Mesothelial cell of epicardium (in vitro differentiated cells): ENCODE measurements around the gene SLF2. TPM values are rescaled to one million over a fixed set of nuclear protein-coding genes. Genes with fewer than 3 reads are reported as not detected.
A peak's percentile ranks its signal among the peaks of the same experiment; 100 is the strongest.

ENCODE experiments used
- DNase-seq, 2 experiments: peaks; one replicate each; pipeline ENCODE4 v3.0.0; 2021; ENCODE audit warnings: low spot score in 2 of 2; ENCODE audit not compliant: unreplicated experiment in 2 of 2
- H3K27ac Mint-ChIP-seq: 2 replicates; pipeline ENCODE4 v1.8.0; 2021; ENCODE audit warnings: mixed read lengths
- H3K27me3 Mint-ChIP-seq: 2 replicates; pipeline ENCODE4 v1.8.0; 2021; ENCODE audit warnings: low read depth, mixed read lengths
- H3K36me3 Mint-ChIP-seq: 2 replicates; pipeline ENCODE4 v1.8.0; 2021; ENCODE audit warnings: mixed read lengths
- H3K4me1 Mint-ChIP-seq: 2 replicates; pipeline ENCODE4 v1.8.0; 2021; ENCODE audit warnings: mixed read lengths
- H3K4me3 Mint-ChIP-seq: 2 replicates; pipeline ENCODE4 v1.8.0; 2021; ENCODE audit warnings: mild to moderate bottlenecking, moderate library complexity, mixed read lengths
- H3K9me3 Mint-ChIP-seq: 2 replicates; pipeline ENCODE4 v1.8.0; 2021; ENCODE audit warnings: mixed read lengths
- CTCF ChIP-seq: fragments of 200-600 bp; sonication (generic); IDR thresholded peaks from one replicate; pipeline ENCODE4 v1.5.0; 2021; ENCODE audit warnings: antibody characterized with exemption; ENCODE audit not compliant: unreplicated experiment
- total RNA-seq: library from RNA; stranded (reverse); gene quantifications from 3 replicates; pipeline ENCODE4 v1.2.1, GENCODE V29; 2021

The SLF2 gene
- total RNA-seq, 1 donor from 2014 or later: 35.5 TPM

GRCh38 chr10:100987685-100988049 is 74.9 kb downstream of the SLF2 start:
- Mint-ChIP-seq H3K36me3 (peaks cover 14% of the 10 kb centered on the region), H3K27me3 (no peaks in the 10 kb centered on the region), H3K4me1 (peaks cover 24% of the 10 kb centered on the region), H3K9me3 (no peaks in the 10 kb centered on the region), H3K4me3 (peak overlapping the region; percentile 97), H3K27ac (peak overlapping the region; percentile 97)
- DNase-seq: no peak
- no peak for TF ChIP-seq CTCF

DNA sequence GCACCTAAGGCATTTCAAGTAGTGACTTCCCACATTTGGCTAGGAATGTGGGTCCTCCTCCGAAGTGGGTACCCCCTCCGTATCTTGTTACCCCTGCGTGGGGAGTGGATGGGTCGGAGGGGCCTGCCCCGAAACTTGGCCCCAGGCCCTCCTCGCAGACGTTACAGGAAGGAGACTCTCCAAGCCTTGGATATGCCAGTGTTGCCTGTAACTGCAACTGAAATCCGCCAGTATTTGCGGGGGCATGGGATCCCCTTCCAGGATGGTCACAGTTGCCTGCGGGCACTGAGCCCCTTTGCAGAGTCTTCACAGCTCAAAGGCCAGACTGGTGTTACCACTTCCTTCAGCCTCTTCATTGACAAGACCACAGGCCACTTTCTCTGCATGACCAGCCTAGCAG is 75.4 kb downstream of the SLF2 start:
- H3K27ac Mint-ChIP-seq: peak overlapping the region; percentile 97
- peaks cover 14% of the 10 kb centered on the region for H3K36me3 Mint-ChIP-seq
- no peaks in the 10 kb centered on the region for H3K9me3 Mint-ChIP-seq
- H3K4me1 Mint-ChIP-seq: peaks cover 24% of the 10 kb centered on the region
- no peaks in the 10 kb centered on the region for H3K27me3 Mint-ChIP-seq
- DNase-seq: no peak
- no peak for TF ChIP-seq CTCF
- peak overlapping the region; percentile 97 for H3K4me3 Mint-ChIP-seq

- H3K4me1 Mint-ChIP-seq: peaks cover 24% of the 10 kb centered on the region
- no peak overlapping the region for H3K27ac Mint-ChIP-seq
- no peaks in the 10 kb centered on the region for H3K9me3 Mint-ChIP-seq
- H3K27me3 Mint-ChIP-seq: no peaks in the 10 kb centered on the region
- no peak for DNase-seq
- H3K4me3 Mint-ChIP-seq: peak overlapping the region; percentile 43
- no peak for TF ChIP-seq CTCF
- H3K36me3 Mint-ChIP-seq: peaks cover 15% of the 10 kb centered on the region
Measured at GRCh38 chr10:100989088-100989487, 76.3 kb downstream of the SLF2 start.

GRCh38 chr10:100993986-100994708 is 81.4 kb downstream of the SLF2 start:
- Mint-ChIP-seq H3K27me3 (no peaks in the 10 kb centered on the region), H3K27ac (peak overlapping the region; percentile 80), H3K9me3 (no peaks in the 10 kb centered on the region), H3K4me3 (no peak overlapping the region), H3K4me1 (peaks cover 34% of the 10 kb centered on the region), H3K36me3 (peaks cover 15% of the 10 kb centered on the region)
- TF ChIP-seq CTCF: peak; percentile 70
- no peak for DNase-seq

DNA sequence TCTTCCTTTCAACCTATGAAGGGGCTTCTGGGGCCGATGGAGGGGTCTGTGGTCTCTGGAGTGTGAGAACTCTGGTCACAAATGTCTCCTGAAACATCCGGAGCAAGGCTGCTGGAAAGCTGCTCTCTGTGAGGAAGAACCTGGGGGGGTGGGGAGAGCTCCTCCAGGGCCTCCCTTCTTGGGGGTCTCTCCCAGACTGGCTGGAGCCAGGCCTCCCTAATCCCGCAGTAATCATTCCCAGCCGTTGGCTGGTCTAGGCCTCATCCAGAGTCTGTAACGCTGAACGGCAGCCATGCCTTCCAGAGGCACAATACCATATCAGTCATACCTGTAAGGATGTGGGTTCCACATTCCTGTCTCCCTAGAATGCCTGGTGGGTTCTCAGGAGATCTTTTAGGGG is 82.4 kb downstream of the SLF2 start:
- TF ChIP-seq CTCF: no peak

More for the DNA sequence above, 82.4 kb downstream of the SLF2 start:
- peaks cover 34% of the 10 kb centered on the region for H3K4me1 Mint-ChIP-seq
- DNase-seq: no peak
- H3K36me3 Mint-ChIP-seq: peaks cover 13% of the 10 kb centered on the region
- H3K4me3 Mint-ChIP-seq: peak overlapping the region; percentile 84
- H3K9me3 Mint-ChIP-seq: no peaks in the 10 kb centered on the region
- no peaks in the 10 kb centered on the region for H3K27me3 Mint-ChIP-seq
- peak overlapping the region; percentile 80 for H3K27ac Mint-ChIP-seq
